GM19099 (cell line): ENCODE data around the gene CD109.

Experiments
- POLR2A ChIP-seq: IDR thresholded peaks from 3 replicates; pipeline ENCODE4 v1.6.1; 2011; ENCODE audit warnings: low read depth; ENCODE audit not compliant: insufficient read length; ENCODE audit errors: extremely low read depth

CD109 gene

GRCh38 chr6:73798592-73798991 lies 102.6 kb downstream of the CD109 start:
- no peak for TF ChIP-seq POLR2A

GRCh38 chr6:73800997-73801396 lies 105.0 kb downstream of the CD109 start:
- TF ChIP-seq POLR2A: no peak

- TF ChIP-seq POLR2A: no peak
Measured at GRCh38 chr6:73801652-73802268, 105.8 kb downstream of the CD109 start.

GRCh38 chr6:73802366-73802765 lies 106.4 kb downstream of the CD109 start:
- TF ChIP-seq POLR2A: no peak

GRCh38 chr6:73803562-73804241 lies 107.7 kb downstream of the CD109 start:
- no peak for TF ChIP-seq POLR2A

GRCh38 chr6:73811706-73812105 lies 115.7 kb downstream of the CD109 start:
- no peak for TF ChIP-seq POLR2A

- no peak for TF ChIP-seq POLR2A
Measured at GRCh38 chr6:73817253-73817652, 121.2 kb downstream of the CD109 start.

- TF ChIP-seq POLR2A: no peak
Measured at GRCh38 chr6:73823046-73823735, 127.2 kb downstream of the CD109 start.

- TF ChIP-seq POLR2A: no peak
Measured at GRCh38 chr6:73823832-73824231, 127.8 kb downstream of the CD109 start.

GRCh38 chr6:73826571-73826970 lies 130.6 kb downstream of the CD109 start:
- no peak for TF ChIP-seq POLR2A

GRCh38 chr6:73830119-73830518 lies 134.1 kb downstream of the CD109 start:
- no peak for TF ChIP-seq POLR2A

GRCh38 chr6:73832313-73832712 lies 136.3 kb downstream of the CD109 start:
- no peak for TF ChIP-seq POLR2A

- TF ChIP-seq POLR2A: no peak
Measured at GRCh38 chr6:73854998-73855718, 159.2 kb downstream of the CD109 start.

- TF ChIP-seq POLR2A: no peak
Measured at GRCh38 chr6:73857341-73857890, 161.4 kb downstream of the CD109 start.

- TF ChIP-seq POLR2A: no peak
Measured at GRCh38 chr6:73858376-73858775, 162.4 kb downstream of the CD109 start.
